HG02884 (cell line): Measurements from ENCODE around the gene CNTD1.
"Not testable (repeated sequence)": the region's sequence is repeated elsewhere in the genome, so short reads cannot be mapped to it uniquely, and the experiment has no call there.

Source experiments
- ATAC-seq: cut with Tn5 transposase; IDR thresholded peaks from one replicate; pipeline ENCODE4 v1.9.1; 2021; ENCODE audit warnings: mild to moderate bottlenecking, moderate library complexity; ENCODE audit not compliant: unreplicated experiment

CNTD1 gene, protein sequence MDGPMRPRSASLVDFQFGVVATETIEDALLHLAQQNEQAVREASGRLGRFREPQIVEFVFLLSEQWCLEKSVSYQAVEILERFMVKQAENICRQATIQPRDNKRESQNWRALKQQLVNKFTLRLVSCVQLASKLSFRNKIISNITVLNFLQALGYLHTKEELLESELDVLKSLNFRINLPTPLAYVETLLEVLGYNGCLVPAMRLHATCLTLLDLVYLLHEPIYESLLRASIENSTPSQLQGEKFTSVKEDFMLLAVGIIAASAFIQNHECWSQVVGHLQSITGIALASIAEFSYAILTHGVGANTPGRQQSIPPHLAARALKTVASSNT

DNA sequence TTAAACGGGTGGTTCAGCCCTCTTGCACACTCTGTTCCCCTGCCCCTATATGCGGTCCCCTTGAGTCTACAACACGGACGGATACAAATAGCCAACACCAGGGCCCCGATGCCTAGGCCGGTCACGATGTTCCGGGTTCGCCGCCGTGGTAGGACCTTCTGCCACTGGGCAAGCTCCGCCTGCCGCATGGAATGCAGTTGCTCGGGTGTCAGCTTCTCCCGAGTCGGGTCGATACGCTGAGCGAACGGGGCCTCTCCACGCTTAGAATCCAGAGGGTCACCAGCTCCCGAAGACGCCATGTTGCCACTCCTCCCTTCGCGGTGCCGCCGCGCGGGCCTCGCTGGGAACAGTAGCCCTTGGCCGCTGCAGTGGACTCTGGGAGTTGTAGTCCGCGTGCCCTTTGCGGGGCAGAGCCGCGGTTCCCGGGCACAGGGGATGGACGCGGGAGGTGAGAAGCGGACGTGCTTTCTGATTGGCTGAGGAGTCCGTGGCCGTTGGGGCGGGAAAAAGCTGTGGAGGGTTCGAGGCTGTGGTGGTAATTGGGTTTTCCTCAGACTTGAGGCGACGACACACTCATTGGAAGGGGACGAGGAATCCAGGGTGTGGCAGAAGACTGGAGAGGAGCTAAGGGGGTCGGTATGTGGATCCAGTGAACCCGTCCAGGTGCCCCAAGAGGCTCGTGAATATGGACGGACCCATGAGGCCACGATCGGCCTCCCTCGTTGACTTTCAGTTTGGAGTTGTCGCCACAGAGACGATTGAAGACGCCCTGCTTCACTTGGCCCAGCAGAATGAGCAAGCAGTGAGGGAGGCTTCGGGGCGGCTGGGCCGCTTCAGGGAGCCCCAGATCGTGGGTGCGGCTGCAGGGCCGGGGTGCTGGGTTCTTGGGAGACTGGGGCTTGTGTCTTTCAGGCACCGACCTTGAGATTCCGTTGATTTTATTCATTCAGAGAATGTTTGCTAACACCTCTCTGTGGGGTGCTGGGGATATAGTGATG is at the start of gene CNTD1, which contains the start of gene COA3:
Gene CNTD1 (plus strand): TSS at position 479 of the 998 bp plus-strand sequence. CDS start 207 bp downstream, at position 686.
Gene COA3 (minus strand): TSS at position 322 of the 998 bp plus-strand sequence. CDS start 23 bp downstream, at position 299.
- ATAC-seq, result no peak

DNA sequence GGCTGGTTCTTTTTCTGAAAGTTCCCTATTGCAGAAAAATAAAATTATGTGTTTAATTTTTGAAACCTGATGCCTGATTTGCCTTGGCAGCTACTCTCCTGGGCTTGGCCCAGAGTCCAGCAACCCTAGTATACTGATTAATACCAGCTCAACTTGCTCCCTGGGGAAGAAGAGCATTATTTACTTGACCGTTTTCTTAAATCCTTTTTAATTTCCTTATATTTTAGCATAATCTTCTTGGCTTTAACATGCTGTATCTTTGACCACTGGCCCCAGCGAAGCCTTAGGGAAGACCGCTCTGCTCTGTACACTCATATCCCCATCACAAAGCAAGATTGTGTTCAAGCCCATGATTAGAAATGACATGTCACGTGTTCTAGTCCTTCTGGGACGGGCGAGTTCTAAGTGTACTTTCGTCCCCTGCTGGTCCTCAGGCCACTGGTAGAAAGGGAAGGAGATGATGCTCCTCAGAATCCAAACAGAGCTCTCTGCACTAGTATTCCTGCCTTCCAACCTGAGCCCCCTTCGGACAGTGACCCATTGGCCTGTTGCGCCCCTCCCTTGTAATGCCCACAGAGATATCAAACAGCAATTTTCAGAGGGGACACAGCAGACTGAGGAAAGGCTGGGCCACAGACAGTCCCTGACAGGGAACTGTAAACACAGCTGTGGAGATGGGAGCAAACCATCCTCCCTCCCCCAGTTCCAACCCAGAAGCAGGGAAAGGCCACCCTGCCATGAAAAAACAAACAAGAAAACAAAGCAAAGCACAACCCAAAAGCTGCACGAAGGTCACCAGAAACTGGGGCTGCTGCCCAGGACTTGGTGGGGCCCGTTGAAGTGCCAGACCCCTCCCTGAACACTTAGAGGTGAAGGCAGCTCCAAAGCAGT is 49.5 kb upstream of the CNTD1 start:
- ATAC-seq, result no peak

DNA sequence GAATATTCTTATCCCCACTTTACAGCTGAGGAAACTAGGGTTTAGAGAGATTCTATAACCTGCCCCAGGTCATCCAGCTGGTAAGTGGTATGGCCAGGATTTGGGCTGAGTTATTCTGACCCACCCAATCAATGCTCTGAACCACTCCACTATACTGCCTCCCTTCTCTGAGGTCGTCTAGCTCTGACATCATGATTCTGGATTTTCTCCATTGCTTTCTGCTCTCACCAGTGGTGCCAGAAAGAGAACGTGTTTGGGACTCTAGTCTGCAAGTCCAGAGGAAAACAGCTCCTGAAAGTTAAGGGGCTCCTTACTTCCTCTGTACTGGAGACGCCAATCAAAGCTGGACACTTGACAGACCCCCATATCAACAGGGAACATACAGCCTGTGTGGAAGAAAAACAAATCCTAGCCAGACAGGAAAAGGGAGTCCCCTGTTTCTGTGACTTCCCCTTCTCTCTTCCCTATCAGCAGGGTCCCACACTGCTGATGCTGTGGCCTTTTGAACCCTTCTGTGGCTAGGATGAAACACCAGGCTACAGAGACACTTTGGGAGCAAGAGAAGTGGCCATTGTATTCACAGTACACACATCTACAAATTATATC is 47.8 kb upstream of the CNTD1 start:
- no peak for ATAC-seq

DNA sequence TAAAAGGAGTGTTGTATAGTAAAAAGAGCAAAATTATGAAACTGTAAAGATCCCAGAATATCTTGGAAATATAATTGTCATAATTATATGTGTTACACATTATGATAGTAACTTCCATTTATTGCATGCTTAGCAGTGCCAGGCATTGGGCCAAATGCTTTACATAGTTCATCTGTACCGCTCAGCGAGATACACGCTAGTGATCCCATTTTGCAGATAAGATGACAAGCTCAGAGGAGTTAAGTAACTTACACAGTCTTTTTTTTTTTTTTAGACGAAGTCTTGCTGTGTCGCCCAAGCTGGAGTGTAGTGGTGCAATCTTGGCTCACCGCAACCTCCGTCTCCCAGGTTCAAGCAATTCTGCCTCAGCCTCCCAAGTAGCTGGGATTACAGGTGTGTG is 47.0 kb upstream of the CNTD1 start:
- no peak for ATAC-seq

DNA sequence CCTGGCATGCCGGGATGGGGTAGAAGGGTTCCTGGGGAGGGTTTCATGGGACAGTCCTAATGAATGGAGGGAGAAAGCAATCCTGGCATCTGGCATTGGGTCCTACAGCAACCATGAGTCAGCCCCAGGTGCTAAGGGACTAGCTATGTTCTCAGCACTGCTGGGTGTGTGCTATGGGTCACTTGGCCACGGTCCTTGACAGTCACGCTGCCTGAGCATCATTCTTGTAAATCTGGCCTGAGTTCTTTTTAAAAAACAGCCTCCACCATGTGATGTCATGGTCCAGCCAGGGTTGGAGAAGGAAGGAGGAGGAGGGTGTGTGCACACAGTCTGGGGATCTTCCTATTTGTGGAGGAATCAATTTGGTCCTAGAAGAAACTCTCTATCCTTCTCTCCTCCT is 43.9 kb upstream of the CNTD1 start:
- no peak for ATAC-seq

DNA sequence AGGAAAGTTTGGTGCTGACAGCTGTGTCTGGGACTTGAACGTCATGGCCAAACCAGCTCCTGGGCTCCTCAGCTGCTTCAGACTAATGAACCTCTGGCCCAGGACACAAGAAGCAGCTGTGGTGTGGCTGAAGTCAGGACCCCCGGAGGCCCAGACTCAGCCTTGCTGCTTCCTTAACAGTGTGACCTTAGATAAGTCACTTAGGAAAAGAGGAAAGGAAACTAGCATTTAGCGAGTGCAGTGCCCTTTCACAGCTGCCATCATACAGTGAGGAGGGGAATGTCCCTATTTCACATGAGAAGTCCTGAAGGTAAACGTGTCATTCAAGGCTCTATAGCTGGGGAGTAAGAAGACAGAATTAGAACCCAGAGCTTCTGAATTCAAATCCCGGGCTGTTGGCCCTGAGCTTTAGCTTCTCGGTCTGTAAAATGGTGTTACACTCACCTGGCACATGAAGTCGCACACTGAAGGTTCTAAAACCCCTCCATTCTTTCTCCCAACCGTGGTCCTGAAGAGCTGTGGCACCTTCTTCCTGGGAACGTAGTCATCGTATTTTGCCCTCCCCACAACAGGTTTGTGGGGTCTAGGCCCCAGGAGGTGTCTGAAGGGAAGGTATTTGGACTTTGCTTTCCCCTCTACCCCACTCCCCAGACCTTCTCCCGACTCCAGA is 38.5 kb upstream of the CNTD1 start:
- no peak for ATAC-seq

DNA sequence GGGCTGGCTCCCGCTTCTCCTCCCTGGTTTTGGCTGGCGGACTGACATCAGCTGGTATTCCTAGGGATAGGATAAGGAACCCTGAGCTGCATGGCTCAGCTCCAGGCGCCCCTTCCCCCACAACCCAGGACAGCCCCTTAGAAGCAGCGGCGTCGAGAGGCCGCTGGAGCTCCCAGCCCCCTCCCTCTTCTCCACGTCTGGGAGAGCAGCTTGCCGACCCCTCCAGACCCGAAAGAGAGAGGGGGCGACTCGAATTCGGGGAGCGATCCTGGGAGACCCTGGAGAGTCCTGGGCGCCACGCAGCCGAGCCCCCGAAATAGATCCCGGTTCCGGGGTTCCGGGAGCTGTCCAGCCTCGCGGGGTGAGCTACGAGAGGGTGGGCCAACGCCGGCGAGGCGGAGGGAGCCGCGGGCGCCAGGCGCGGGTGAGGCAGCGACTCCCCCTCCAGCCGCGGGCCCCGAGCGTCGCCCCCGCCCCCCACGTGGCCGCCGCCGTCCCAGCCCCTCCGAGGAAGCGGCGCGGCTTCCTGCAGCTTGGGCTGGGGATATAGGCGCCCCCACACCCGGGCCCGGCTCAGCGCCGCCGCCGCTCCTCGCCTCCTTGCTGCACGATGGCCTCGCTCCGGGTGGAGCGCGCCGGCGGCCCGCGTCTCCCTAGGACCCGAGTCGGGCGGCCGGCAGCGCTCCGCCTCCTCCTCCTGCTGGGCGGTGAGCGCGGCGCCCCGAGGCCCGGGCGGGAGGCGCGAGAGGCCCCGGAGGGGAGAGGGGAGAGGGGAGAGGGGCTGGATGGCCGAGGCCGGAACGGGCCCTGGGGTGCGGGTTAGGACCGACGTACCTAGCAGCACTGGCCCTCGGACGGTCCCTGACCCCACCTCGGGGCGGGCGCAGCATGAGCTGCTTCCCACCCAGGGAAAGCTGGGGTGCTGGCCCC is 37.7 kb upstream of the CNTD1 start, which contains the start of gene RAMP2:
Gene RAMP2 (plus strand): TSS at position 576 of the 930 bp plus-strand sequence. CDS start 35 bp downstream, at position 611.
- ATAC-seq, result no peak

DNA sequence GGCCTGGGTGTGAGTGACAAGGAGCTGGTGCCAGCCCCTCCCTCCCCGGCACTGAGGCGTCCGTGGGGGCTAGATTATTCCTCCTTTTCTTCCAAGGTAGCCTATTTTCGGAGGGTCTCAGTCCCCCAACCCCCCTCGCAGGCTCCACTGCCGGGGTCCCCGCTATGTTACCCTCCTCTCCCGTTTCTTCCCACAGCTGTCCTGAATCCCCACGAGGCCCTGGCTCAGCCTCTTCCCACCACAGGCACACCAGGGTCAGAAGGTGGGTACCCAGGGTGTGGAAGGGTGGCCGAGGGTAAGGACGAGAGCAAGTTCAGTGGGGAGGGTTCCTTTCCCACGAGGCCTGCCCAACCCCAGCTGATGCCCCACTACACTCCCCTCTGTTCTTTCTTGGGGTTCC is 37.0 kb upstream of the CNTD1 start:
- ATAC-seq, result no peak

DNA sequence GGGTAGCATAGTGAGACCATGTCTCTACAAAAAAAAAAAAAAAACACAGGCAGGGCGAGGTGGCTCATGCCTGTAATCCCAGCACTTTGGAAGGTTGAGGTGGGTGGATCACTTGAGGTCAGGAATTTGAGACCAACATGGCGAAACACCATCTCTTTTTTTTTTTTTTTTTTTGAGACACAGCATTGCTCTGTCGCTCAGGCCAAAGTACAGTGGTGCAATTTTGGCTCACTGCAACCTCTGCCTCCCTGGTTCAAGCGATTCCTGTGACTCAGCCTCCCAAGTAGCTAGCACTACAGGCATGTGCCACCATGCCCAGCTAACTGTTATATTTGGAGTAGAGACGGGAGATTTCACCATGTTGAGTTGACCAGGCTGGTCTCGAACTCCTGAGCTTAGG is 32.5 kb upstream of the CNTD1 start:
- ATAC-seq, result no peak

DNA sequence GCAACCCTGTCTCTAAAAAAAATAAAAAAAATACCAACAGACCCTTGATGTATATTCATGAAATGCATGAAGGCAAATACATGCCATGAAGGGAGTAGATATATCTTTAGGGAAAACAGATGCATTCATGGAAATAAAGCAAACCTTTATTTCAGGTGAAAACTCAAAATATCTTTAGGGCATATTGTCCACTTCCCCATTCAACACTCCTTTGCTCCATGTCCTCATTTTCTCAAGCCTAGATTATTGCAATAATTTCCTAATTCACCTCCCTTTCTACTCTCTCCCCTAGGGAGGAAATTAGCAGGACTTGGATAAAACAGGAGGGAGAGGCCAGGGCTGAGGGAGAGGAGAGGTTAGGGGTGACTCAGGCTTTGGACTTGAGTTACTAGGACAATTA is 31.1 kb upstream of the CNTD1 start:
- no peak for ATAC-seq

DNA sequence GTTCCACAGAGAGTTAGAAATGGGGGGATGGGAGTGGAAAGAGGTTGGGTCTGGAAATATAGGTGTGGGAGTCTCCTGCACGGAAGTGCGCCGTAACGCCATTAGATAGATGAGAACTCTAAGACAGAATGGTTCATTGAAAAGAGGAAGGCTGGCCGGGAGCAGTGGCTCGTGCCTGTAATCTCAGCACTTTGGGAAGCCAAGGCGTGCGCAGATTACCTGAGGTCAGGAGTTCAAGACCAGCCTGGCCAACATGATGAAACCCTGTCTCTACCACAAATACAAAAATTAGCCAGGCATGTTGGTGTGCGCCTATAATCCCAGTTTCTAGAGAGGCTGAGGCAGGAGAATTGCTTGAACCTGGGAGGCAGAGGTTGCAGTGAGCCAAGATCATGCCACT is 30.7 kb upstream of the CNTD1 start:
- not testable (repeated sequence) for ATAC-seq

DNA sequence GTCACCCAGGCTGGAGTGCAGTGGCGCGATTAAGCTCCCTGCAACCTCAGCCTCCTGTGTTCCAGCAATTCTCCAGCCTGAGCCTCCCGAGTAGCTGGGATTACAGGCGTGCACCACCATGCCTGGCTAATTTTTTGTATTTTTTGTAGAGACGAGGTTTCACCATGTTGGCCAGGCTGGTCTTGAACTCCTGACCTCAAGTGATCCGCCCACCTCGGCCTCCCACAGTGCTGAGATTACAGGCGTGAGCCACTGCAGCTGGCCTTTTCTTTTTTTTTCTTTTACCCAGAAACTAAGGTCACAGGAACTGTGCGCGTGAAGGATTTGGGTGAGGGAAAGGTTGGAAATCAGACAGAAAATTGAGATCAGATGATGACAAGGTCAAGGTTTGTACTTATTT is 28.7 kb upstream of the CNTD1 start:
- not testable (repeated sequence) for ATAC-seq

DNA sequence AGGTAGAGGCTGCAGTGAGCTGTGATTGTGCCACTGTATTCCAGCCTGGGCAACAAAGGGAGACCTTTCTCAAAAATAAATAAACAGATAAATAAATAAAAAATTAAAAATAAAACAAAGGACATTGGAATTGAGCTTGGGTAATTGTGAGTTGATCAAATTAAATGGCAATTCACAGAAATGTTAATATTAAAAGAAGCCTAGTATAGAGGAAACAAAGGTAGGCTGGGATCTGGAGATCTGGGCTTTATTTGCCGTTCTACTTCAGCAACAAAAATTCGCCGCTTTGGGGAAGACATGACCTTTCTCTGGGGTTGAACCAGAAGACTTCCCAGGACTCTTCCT is 25.7 kb upstream of the CNTD1 start:
- no peak for ATAC-seq

DNA sequence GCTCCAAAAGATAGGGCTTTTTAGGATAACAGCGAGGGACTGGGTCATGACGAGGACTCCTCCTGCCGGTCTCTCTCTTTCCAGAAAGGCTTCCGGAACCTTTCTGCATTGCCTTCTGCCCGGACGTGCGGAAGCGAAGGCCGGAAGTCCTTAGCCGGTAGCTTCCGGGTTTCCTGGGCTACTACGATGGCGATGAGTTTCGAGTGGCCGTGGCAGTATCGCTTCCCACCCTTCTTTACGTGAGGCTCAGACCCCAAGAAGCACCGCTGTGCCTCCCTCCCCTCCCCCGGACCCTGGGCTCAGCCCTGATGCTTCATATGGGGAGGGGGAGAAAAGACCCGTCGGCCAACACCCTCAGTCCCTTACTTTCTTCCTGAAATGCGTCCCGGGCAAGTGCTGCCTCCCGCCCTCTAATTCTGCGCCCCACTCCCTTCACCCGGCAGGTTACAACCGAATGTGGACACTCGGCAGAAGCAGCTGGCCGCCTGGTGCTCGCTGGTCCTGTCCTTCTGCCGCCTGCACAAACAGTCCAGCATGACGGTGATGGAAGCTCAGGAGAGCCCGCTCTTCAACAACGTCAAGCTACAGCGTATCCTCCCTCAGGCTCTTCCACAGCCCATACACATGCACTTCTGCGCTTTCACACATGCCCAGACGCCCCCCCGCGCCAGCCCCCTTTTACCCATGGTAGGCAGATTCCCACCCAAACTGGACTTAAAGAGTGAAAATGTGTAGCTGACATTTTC is 25.2 kb upstream of the CNTD1 start, which contains the start of gene VPS25:
Gene VPS25 (plus strand): TSS at position 160 of the 746 bp plus-strand sequence. CDS start 27 bp downstream, at position 187.
- no peak for ATAC-seq

DNA sequence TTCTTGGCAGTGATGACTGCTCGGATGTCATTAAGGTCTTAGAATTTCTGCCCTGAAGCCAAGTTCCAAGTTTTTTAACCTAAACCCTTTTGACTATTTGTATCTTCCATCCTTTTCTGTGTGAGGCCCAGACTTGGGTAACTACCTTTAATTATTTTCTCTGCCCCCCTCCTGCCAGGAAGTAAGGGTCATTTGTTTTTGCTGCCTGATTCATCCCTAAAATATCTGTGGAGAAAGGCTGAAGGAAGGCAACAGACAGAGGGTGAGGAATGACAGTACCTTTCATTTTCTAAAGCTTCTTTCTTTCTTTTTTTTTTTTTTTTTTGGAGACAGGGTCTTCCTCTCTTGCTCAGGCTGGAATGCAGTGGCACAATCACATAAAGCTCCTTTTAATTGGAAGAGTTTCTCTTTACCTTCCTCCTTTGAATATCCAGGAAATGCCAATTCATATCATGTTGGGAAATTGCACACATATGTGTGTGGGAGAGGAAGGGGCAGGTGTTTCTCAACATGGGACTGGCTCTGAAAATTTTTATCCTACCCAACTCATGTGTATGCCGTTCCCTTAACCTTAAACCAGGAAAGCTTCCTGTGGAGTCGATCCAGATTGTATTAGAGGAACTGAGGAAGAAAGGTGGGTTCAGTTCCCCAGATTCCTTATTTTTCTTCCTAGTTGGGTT is 24.5 kb upstream of the CNTD1 start:
- no peak for ATAC-seq

DNA sequence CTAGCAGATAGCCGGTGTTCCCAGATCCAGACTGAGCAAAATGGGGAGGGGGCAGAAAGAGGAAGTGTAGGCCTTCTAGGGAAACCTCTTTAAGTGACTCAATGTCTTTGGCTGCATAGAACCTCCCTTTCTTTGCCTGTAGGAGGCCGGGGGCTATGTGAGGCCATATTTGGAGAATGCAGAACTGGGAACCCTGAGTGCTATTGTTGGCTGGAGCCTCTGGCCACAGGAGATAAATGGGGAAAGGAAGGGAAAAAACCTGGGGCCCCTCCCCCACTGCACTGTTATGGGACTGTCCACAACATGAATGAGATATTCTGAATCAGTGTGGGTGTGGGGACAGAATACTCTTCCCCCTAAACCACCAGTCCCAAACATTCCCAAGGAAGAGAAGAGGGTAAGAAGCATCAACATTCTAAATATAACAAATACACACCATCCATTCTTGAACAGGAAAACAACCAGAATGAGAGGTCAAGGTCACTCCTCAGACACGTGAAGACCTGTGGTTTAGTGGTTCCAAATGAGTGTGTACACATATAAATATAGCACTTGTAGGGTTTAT is 23.0 kb upstream of the CNTD1 start:
- no peak for ATAC-seq

DNA sequence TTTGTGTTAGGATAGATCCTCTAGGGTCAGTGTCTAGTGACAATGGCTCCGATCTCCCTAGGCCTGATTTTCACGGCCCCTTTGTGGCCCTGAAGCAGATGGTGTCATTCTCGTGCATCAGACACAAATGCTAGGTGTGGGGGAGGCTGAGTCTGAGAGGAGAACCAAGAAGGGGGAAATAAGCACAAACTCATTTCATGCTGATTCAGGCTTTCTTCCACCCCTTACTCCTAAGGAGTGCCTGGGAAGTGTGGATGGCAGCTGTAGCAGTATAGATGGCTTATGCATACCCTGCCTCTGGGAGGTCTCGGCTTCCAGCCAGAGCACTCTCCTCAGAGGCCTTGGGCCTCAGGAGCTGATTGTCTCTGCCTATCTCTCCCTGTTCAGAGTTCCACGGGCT is 20.1 kb upstream of the CNTD1 start:
- no peak for ATAC-seq
